Stimulated activated CD8-positive, alpha-beta memory T cell treated with anti-CD3 and anti-CD28 coated beads, Interleukin-12 subunit alpha, Interleukin-12 subunit beta, amount 100 ng/mL, for 24 hours (primary cell): Measurements from ENCODE around the gene RNF144A.

ENCODE experiments used
- DNase-seq: peaks from one replicate; pipeline ENCODE4 v3.0.0-alpha.2; 2020; ENCODE audit errors: extremely low read depth

RNF144A gene

DNA sequence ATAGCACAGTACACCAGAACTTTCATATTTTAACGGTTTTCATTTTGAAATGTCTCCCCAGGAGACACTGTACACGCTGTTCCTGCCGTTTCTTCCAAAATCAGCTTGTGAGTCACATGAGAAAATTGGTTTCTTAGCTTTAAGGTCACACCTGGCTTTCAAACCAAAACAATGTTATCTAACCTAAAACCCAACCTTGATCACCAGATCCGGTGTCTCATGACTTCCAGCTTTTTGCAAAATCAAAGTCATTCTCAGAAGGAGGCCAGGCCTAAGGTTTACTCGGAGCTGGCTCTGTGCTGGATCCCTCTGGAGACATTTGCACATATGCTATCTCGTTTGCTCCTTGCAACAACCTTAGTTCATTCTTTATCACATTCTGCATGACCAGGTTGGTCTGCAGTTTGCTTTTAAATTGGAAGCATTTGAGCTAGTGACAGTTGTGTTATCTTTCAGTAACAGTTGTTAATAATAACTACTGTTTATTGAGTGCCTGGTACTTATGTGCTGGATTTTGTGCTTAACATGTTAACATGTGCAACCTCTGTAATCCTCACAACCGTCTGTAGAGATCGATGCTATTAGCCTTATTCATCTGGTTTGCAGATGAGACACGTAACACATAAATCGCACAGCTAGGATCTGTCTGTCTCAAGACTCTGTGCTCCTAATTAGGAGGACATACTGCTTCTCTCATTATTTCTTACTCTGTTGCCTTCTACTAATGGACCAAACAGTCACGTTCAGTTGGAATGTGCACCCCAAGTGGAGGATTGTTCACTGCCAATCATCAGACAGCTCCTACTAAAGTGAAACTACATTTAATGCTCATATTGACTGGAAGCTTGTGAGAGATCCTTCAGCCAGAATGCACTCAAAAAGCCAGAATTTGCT is 105.5 kb downstream of the RNF144A start:
- no peak for DNase-seq

GRCh38 chr2:7023542-7023941 is 106.3 kb downstream of the RNF144A start:
- no peak for DNase-seq

GRCh38 chr2:7024261-7024660 is 107.0 kb downstream of the RNF144A start:
- DNase-seq: no peak

- no peak for DNase-seq
Measured at GRCh38 chr2:7025082-7025481, 107.9 kb downstream of the RNF144A start.

DNA sequence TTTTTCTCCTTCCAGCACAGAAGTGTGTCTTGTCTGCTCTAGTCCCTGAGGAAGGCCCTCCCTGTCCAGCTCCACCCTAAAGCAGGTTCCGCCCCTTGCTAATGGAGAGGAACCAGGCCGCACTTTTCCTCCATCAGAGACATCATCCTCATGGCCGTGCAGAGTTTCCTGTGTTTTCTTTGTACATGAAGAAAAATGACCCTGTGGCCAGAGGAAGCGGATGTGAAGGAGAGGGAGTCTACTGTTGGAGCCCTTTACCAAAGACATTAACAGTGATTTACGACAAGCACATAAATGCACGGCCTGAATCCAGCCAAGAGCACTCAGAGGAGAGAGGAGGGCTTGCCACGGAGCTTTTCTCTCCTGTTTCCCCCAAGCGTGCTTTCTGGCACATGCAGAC is 109.5 kb downstream of the RNF144A start:
- no peak for DNase-seq

GRCh38 chr2:7027411-7027810 is 110.2 kb downstream of the RNF144A start:
- DNase-seq: no peak

- DNase-seq: no peak
Measured at GRCh38 chr2:7027956-7028655, 110.9 kb downstream of the RNF144A start.

- no peak for DNase-seq
Measured at GRCh38 chr2:7028846-7029245, 111.6 kb downstream of the RNF144A start.

GRCh38 chr2:7029291-7030059 is 112.3 kb downstream of the RNF144A start:
- DNase-seq: no peak

DNA sequence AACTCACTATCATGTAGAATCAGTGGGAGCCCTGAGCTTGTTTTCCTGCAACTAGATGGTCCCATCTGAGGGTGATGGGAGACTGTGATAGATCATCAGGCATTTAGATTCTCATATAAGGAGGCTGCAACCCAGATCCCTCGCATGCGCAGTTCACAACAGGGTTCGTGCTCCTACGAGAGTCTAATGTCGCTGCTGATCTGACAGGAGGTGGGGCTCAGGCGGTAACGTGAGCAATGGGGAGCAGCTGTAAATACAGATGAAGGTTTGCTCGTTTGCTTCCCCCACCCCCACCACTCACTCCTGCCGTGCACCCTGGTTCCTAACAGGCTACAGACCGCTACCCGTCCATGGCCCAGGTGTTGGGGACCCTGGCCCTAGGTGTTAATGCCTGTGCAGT is 113.6 kb downstream of the RNF144A start:
- no peak for DNase-seq

- DNase-seq: no peak
Measured at GRCh38 chr2:7031547-7032245, 114.5 kb downstream of the RNF144A start.

DNA sequence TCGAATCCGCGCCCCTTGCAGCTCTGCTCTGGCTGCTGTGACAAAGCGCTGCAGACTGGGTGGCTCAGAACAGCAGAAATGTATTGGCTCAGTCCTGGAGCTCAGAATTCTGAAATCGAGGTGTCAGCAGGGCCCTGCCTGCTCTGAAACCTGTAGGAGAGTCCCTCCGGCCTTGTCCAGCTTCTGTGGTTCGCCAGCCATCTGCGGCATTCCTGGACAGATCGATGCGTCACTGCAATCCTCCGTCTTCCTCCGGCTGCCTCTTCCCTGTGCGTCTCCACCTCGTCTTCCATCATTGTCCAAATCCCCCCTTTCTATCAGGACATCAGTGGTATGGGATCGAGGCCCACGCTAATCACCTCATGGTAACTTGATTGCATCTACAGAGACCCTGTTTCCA is 115.2 kb downstream of the RNF144A start:
- DNase-seq: no peak

DNA sequence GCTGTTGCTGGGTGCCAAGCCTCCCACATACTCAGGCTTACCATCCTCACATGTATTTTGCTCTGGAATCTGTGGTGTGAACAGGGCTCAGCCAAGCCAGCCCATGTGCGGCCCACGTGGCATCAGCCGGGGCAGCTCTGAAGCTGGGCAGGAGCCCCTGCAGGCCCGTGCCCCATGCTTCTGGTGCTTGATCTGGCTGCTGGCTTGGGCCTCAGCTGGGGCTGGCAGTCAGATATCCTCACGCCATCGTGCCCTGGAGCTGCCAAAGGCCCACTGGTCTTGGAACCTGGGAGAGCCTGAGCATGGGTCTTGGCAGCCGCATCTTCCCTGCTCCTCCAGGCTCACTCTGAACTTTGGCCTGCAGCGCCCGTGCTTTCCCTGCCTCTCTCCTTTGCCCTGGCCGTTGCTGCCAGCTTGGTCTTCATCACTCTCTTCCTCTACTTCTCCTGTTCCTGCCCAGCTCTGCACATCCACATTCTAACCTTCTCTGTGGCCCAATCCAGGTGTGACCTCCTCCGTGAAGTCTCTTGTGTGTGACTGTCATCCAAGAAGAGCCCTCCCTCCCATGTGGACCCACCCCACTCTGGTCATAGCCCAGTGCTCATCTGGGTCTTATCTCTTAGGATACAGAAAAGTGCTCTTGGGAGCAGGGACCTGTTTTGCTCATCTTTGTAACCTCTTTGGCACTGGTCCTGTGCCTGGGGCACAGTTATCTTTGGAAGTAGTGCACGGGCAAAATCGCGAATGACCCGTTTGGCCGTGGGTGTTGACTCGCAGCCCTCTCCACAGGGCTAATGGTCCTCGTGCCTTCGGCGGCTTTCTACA is 116.1 kb downstream of the RNF144A start:
- no peak for DNase-seq

GRCh38 chr2:7034303-7034702 is 117.1 kb downstream of the RNF144A start:
- DNase-seq: no peak

- no peak for DNase-seq
Measured at GRCh38 chr2:7035884-7036283, 118.7 kb downstream of the RNF144A start.

DNA sequence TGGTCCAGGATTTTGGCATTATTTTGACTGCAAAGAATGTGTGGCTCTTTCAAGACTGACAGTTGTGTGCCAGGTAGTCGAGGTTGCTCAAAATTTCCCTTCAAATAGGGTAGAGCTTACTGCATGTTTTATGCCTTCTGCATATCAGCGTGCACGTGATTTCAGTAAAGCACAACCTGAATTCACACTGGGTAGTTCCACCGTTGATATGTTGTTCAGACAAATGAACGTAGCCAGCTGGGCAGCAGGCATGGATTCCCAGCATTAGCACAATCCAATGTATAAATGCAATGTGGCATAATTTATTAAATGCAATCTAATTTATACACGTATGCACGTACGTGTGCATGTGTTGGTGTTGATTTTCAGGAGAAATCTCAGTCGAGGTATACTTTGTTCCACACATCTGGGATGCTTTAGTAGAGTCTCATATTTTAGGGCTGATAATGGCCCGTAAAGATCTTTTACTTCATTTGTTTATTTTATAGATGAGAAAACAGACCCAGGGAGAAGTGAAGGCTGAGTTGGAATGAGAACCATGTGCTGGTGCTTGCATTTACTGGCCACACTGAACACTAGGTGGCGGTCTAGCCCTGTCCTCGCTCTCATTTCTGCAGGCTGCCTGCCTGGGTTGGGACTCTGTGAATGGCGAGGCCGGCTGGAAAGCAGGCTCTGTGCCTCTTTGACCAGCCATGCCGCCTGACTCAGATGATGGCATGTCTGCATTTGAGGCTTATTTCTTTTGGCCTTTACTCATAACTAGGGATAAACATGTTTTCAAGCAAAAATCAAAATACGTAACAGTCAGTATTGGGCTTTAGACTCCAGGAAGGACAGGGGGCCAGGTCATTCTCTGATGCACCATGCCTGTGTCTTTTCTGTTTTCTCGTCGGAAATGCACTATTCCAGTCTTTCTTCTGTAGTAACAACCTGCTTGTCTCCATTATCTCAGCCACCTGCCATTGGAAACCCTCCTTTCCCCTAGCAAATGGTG is 120.4 kb downstream of the RNF144A start:
- no peak for DNase-seq

DNA sequence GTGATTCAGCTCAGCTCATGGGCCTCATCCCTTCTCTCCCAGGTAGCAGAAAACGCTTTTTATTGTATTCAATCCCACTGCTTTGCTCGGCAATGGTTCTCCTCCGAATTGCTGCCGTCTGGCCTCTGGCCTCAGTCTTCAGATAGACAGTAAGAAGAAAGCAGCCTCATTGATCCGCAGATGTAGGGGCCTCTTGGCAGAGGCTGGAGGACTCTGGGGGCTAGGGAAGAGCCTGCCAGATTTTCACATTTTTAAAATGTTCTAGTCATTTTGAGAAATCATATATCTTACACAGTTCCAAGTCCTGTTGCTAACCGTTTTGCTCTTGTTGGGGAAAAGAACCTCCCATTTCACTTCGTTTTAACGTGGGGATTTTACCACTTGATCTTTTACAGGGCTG is 123.3 kb downstream of the RNF144A start:
- DNase-seq: no peak

DNA sequence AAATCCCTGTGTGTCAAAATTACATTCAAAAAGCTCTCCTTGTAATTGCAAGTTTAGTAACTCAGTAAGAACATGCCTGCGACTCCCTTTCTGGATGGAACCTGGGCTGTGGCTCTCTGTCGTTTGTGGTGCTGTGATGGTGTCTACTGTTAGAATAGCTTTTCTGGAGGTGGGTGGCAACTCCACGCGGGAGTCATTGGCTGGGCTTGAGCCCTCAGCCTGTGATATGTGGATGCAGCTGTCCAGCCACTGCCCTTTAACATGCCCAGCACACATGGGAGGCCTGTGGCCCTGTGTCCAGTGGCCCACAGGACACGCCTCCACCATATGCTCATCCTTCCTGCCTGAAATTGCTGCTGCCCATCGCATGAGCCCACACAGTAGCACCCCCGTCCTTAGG is 124.2 kb downstream of the RNF144A start:
- DNase-seq: no peak

DNA sequence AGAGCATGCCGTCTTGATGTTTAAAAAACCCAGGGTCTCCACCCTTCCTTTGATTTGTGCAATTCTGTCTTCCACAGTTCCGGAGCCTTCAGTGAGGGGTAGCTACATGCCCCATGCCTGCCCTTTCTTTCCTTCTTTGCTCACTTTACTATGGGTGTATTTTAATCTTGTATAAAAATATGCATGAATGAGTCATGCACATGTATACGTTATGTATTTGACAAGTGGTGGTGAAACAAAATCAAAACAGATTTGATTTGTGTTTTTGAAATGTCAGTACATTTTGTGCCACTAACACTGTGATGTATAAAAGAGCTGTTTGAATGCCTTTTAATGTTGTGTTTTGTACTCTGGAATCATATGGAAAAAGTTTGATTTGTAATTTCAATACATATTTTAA is 126.5 kb downstream of the RNF144A start:
- DNase-seq: no peak
